Activated CD4-positive, alpha-beta memory T cell treated with anti-CD3 and anti-CD28 coated beads for 36 hours (primary cell): Measurements from ENCODE around the gene ASB18. TPM values are rescaled to one million over a fixed set of nuclear protein-coding genes. Genes with fewer than 3 reads are reported as not detected.

Experiments used
- CTCF ChIA-PET: fragments of 350-600 bp; sonication (Branson Sonifier 250); formaldehyde crosslinking; loops from one replicate; lab custom pipeline; 2021; ENCODE audit warnings: antibody characterized with exemption, inconsistent platforms; lab: Charles Lee
- POLR2A ChIA-PET: fragments of 350-600 bp; sonication (Branson Sonifier 250); formaldehyde crosslinking; loops from one replicate; lab custom pipeline; 2021; ENCODE audit warnings: antibody characterized with exemption; lab: Charles Lee
- DNase-seq: peaks from one replicate; pipeline ENCODE4 v3.0.0-alpha.2; 2020
- H3K27ac Mint-ChIP-seq: one replicate; pipeline ENCODE4 v1.8.0; 2021; ENCODE audit warnings: mixed read lengths
- H3K27me3 Mint-ChIP-seq: one replicate; pipeline ENCODE4 v1.8.0; 2021; ENCODE audit warnings: mixed read lengths
- H3K36me3 Mint-ChIP-seq: one replicate; pipeline ENCODE4 v1.8.0; 2021; ENCODE audit warnings: mixed read lengths
- H3K4me1 Mint-ChIP-seq: one replicate; pipeline ENCODE4 v1.8.0; 2021; ENCODE audit warnings: low read depth, mixed read lengths
- H3K4me3 Mint-ChIP-seq: one replicate; pipeline ENCODE4 v1.8.0; 2021; ENCODE audit warnings: mild to moderate bottlenecking, mixed read lengths
- H3K9me3 Mint-ChIP-seq: one replicate; pipeline ENCODE4 v1.8.0; 2021; ENCODE audit warnings: mixed read lengths
- intact Hi-C: fragments of 100-400 bp; cut with micrococcal nuclease; formaldehyde crosslinking; loops from one replicate; pipeline ENCODE4 v1.15.1; 2023
- total RNA-seq, 2 experiments: library from RNA; stranded (reverse); gene quantifications; one replicate each; pipeline ENCODE4 v1.2.3, GENCODE V29; 2021

Gene ASB18
- total RNA-seq, 2 experiments from 2014 or later: not detected

DNA sequence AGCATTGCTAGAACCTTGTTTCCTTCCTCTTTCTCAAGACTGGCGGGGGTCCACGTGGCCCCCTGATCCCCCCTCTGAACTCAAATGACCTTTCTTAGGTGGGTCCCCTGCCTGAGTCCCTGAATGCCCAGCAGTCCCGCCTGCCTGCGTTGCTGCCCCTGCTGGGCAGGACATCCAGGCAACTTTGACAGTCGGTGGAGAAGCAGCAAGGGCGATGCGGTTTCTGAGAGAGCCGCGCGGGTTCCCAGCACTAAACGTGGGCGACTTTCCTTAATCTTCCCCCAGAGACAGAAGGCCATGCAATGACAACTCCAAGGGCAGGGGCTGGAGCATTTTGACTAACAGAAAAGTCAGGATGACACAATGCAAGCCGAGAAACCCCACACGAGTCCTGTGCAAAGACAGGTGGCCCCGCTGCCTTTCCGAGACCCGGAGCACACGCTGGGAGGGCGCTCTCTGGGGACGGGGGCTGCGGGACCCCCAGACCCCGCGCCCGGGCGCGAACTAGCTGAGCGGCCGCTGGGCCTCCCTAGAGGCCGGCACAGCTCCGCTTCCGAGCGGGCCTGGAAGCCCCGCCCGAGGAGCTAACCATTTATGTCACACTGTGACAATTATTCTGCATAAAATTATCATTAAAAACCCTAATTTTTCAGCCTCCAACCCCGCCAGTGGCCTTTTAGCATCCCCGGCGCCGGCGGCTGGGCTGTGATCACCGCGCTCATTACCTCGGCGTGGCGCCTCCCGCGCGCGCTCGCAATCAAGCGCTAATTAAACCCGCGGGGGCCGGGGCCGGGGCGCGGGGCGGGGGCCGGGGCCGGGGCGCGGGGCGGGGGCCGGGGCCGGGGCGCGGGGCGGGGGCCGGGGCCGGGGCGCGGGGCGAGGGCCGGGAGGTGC, 27.4 kb downstream of the ASB18 start:
- Mint-ChIP-seq H3K36me3 (no peaks in the 10 kb centered on the region), H3K27ac (no peak overlapping the region), H3K27me3 (peaks cover 39% of the 10 kb centered on the region), H3K4me1 (no peaks in the 10 kb centered on the region), H3K9me3 (peaks cover 8% of the 10 kb centered on the region), H3K4me3 (no peak overlapping the region)
- no peak for DNase-seq
- POLR2A ChIA-PET: no interaction called here
- CTCF ChIA-PET: no interaction called here
- intact Hi-C loops: no loop called here

DNA sequence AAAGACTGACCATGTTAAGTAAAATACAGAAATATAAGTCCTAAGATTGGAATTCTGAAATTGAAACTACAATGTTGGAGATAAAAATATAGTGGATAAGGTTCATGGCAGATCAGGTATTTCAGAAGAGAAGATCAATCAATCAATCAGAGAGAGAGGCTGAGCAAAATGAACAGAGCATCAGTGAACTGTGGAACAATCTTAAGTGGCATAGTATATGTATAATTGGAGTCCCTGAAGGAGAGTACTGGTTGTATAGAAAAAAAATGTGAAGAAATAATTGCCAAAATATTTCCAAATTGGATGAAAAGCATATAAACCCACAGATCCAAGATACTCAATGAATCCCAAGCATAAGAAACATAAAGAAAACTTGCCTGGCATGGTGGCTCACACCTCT, 35.0 kb downstream of the ASB18 start:
- no peaks in the 10 kb centered on the region for H3K4me1 Mint-ChIP-seq
- no peak overlapping the region for H3K4me3 Mint-ChIP-seq
- peaks cover 35% of the 10 kb centered on the region for H3K9me3 Mint-ChIP-seq
- peaks cover 16% of the 10 kb centered on the region for H3K27me3 Mint-ChIP-seq
- ChIA-PET CTCF (interaction anchor here (0.7 kb wide), 1 partner anchor 135 kb away, joined by 4 read pairs; no protein-coding TSS in a partner anchor), POLR2A (no interaction called here)
- H3K36me3 Mint-ChIP-seq: peaks cover 4% of the 10 kb centered on the region
- H3K27ac Mint-ChIP-seq: no peak overlapping the region
- intact Hi-C loops: no loop called here
- no peak for DNase-seq

- CTCF ChIA-PET: no interaction called here
- H3K27me3 Mint-ChIP-seq: peaks cover 6% of the 10 kb centered on the region
- intact Hi-C loops: no loop called here
- no peak overlapping the region for H3K27ac Mint-ChIP-seq
- peaks cover 6% of the 10 kb centered on the region for H3K9me3 Mint-ChIP-seq
- no peak for DNase-seq
- no peaks in the 10 kb centered on the region for H3K4me1 Mint-ChIP-seq
- POLR2A ChIA-PET: no interaction called here
- H3K4me3 Mint-ChIP-seq: no peak overlapping the region
- no peaks in the 10 kb centered on the region for H3K36me3 Mint-ChIP-seq
Observed at GRCh38 chr2:236223675-236224074, 40.5 kb downstream of the ASB18 start.

DNA sequence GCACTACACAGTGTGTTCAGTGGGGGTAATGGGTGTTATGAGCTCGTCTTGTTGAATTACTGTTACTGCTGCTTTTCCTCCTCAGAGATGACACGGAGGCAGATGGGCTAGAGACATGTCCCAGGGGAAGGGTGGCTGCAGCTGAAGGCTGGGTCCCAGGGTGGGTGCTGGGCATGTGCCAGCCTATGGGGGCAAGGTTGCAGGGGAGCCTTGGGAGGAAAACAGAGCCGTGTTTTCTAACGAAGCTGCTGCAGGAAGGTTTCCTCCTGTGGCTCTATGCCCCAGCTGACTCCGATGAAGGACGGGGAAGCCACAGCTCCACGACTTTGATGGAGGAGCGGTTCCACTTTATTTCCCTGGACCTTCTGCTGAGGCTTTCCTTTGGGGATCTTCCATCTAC, 42.4 kb downstream of the ASB18 start:
- intact Hi-C loops: no loop called here
- Mint-ChIP-seq H3K9me3 (no peaks in the 10 kb centered on the region), H3K4me3 (no peak overlapping the region), H3K27ac (no peak overlapping the region), H3K4me1 (no peaks in the 10 kb centered on the region), H3K36me3 (no peaks in the 10 kb centered on the region), H3K27me3 (peaks cover 9% of the 10 kb centered on the region)
- DNase-seq: no peak
- ChIA-PET CTCF (no interaction called here), POLR2A (no interaction called here)

GRCh38 chr2:236219411-236219810, 44.8 kb downstream of the ASB18 start:
- H3K9me3 Mint-ChIP-seq: no peaks in the 10 kb centered on the region
- no peaks in the 10 kb centered on the region for H3K4me1 Mint-ChIP-seq
- DNase-seq: no peak
- no peak overlapping the region for H3K4me3 Mint-ChIP-seq
- CTCF ChIA-PET: no interaction called here
- H3K36me3 Mint-ChIP-seq: no peaks in the 10 kb centered on the region
- intact Hi-C loops: no loop called here
- POLR2A ChIA-PET: no interaction called here
- peaks cover 18% of the 10 kb centered on the region for H3K27me3 Mint-ChIP-seq
- H3K27ac Mint-ChIP-seq: no peak overlapping the region

DNA sequence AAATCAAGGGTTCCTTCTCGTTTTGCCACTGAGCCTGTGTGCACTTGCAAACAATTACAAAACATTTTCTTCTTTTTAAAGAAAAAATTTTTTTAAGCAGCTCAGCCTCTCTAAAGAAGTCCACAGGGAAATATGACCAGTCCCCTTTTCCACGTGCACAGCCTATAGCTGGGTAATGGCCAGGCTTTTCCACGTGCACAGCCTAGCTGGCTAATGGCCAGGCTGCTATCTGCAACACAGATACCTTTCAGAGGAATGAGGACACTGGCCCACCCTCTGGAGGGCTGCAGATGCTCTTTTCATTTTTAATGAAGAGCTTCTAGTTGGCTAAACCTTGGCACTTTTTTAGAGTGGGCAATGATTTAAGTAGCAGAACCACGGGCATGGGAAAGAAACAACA, 46.3 kb downstream of the ASB18 start:
- Mint-ChIP-seq H3K27ac (no peak overlapping the region), H3K27me3 (peaks cover 25% of the 10 kb centered on the region), H3K9me3 (no peaks in the 10 kb centered on the region), H3K36me3 (no peaks in the 10 kb centered on the region), H3K4me3 (no peak overlapping the region), H3K4me1 (no peaks in the 10 kb centered on the region)
- ChIA-PET POLR2A (no interaction called here), CTCF (no interaction called here)
- DNase-seq: no peak
- intact Hi-C loops: no loop called here

- H3K36me3 Mint-ChIP-seq: no peaks in the 10 kb centered on the region
- no peaks in the 10 kb centered on the region for H3K9me3 Mint-ChIP-seq
- DNase-seq: no peak
- intact Hi-C loops: no loop called here
- ChIA-PET CTCF (no interaction called here), POLR2A (no interaction called here)
- H3K27me3 Mint-ChIP-seq: peaks cover 25% of the 10 kb centered on the region
- H3K4me3 Mint-ChIP-seq: no peak overlapping the region
- no peaks in the 10 kb centered on the region for H3K4me1 Mint-ChIP-seq
- no peak overlapping the region for H3K27ac Mint-ChIP-seq
Observed at GRCh38 chr2:236216711-236217110, 47.5 kb downstream of the ASB18 start.

DNA sequence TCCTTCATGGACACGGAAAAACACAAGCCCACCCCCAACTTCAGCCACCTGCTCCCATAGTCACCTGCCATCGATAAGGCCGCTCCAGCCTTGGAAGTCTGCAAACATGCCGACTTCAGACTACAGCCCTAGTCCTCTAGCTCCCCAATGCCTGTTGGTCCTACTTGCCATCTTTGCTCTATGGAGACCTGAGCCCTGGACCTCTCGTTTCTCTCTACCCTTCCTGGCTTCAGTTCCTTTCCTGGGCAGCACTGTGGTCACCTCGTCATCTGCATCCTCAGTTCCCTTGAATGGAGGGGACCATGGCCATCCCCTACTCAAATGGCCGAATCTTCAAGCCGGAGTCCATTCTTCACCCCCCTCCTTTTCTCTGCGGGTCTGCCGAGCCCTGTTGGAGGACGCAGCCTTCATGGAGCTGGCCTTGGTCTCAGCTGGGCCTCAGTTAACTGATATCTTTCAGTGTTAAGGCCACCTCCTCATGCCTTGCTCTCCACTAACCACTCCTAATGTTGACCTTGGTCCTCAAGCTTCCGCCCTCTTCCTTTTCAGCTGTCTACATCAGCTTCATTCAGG, 48.4 kb downstream of the ASB18 start:
- ChIA-PET POLR2A (no interaction called here), CTCF (no interaction called here)
- no peak overlapping the region for H3K4me3 Mint-ChIP-seq
- H3K4me1 Mint-ChIP-seq: no peaks in the 10 kb centered on the region
- peaks cover 29% of the 10 kb centered on the region for H3K27me3 Mint-ChIP-seq
- H3K9me3 Mint-ChIP-seq: no peaks in the 10 kb centered on the region
- no peak for DNase-seq
- intact Hi-C loops: no loop called here
- no peaks in the 10 kb centered on the region for H3K36me3 Mint-ChIP-seq
- no peak overlapping the region for H3K27ac Mint-ChIP-seq

DNA sequence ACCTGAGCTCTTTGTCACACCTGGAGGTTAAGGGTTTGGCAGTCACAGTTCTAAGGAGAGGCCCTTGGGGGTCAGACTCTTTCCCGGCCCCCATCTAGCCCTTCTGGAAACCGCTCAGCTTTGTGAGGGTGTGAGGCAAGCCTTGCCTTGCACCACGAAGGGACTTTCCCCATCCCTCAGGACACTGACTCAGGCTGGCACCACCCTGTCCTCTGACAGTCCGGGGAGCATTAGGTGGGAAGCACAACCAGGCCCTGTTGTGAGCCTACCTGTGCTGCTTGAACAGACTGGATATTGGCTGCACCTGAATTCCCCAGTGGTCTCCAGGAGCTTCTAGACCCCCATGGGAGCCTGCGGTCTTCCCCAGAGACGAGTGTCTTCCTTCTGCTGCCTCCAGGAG, 49.0 kb downstream of the ASB18 start:
- no peak overlapping the region for H3K27ac Mint-ChIP-seq
- H3K36me3 Mint-ChIP-seq: no peaks in the 10 kb centered on the region
- DNase-seq: no peak
- H3K4me1 Mint-ChIP-seq: no peaks in the 10 kb centered on the region
- ChIA-PET POLR2A (interaction anchor here (0.7 kb wide), 1 partner anchor 303 kb away, joined by 3 read pairs; no protein-coding TSS in a partner anchor), CTCF (no interaction called here)
- intact Hi-C loops: no loop called here
- H3K4me3 Mint-ChIP-seq: no peak overlapping the region
- no peaks in the 10 kb centered on the region for H3K9me3 Mint-ChIP-seq
- peaks cover 29% of the 10 kb centered on the region for H3K27me3 Mint-ChIP-seq

GRCh38 chr2:236214376-236214995, 49.7 kb downstream of the ASB18 start:
- Mint-ChIP-seq H3K4me1 (no peaks in the 10 kb centered on the region), H3K27ac (no peak overlapping the region), H3K36me3 (no peaks in the 10 kb centered on the region), H3K27me3 (peaks cover 29% of the 10 kb centered on the region), H3K4me3 (no peak overlapping the region), H3K9me3 (no peaks in the 10 kb centered on the region)
- no peak for DNase-seq
- ChIA-PET POLR2A (interaction anchor here (0.7 kb wide), 1 partner anchor 302 kb away, joined by 3 read pairs; no protein-coding TSS in a partner anchor), CTCF (no interaction called here)
- intact Hi-C loops: no loop called here

DNA sequence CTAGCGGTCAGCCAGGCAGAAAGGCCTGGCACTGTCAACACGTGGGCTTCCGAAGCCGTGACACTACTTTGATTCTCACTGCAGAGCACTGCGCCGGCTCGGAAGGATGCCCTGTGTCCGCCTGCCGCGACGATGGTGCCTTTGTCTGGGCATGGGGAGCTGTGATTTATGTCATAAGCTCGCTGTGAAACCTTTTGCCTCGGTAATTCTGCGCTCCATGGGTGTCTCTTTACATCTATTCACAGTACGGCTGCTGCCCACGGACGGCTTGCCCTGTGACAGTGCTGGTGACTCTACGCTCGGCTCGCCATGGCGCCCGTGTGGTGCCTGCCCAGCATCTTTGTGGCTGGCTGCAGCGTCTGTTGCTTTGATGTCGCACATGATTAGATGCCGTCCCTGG, 52.9 kb downstream of the ASB18 start:
- POLR2A ChIA-PET: no interaction called here
- peaks cover under 1% of the 10 kb centered on the region for H3K9me3 Mint-ChIP-seq
- no peak overlapping the region for H3K27ac Mint-ChIP-seq
- CTCF ChIA-PET: no interaction called here
- intact Hi-C loops: no loop called here
- no peak for DNase-seq
- no peaks in the 10 kb centered on the region for H3K36me3 Mint-ChIP-seq
- H3K27me3 Mint-ChIP-seq: peaks cover 22% of the 10 kb centered on the region
- no peak overlapping the region for H3K4me3 Mint-ChIP-seq
- H3K4me1 Mint-ChIP-seq: no peaks in the 10 kb centered on the region

DNA sequence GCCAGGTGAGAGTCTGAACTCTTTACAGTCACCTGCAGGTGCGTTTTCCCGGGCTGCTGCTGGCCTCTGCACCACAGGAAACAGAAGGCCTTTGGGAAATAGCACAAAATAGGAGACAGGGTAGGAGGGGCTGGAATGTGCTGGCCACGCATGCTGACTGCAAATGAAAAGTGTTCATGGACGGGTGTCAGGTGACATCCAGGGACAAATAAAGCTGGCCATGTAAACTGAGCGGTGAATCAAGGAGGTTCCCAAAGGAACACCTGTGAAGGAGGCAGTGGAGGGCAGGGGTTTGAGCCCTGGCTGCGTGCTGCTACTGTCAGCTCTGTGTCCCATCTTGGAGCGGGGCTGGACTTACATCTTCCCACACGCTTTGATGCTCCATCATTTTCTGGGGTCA, 53.7 kb downstream of the ASB18 start:
- CTCF ChIA-PET: no interaction called here
- intact Hi-C loops: no loop called here
- peaks cover 15% of the 10 kb centered on the region for H3K27me3 Mint-ChIP-seq
- no peak overlapping the region for H3K27ac Mint-ChIP-seq
- H3K36me3 Mint-ChIP-seq: no peaks in the 10 kb centered on the region
- H3K4me1 Mint-ChIP-seq: no peaks in the 10 kb centered on the region
- peaks cover 6% of the 10 kb centered on the region for H3K9me3 Mint-ChIP-seq
- DNase-seq: no peak
- POLR2A ChIA-PET: no interaction called here
- no peak overlapping the region for H3K4me3 Mint-ChIP-seq
